K562 (cell line): ENCODE measurements around the gene AHCY.

Experiments used
- ADNP ChIP-seq: fragments of 200-800 bp; sonication (Bioruptor generic); IDR thresholded peaks from 2 replicates; pipeline ENCODE4 v1.6.1; 2016; ENCODE audit warnings: missing genetic modification characterization, missing compliant biosample characterization
- CHD2 ChIP-seq: IDR thresholded peaks from 2 replicates; pipeline ENCODE4 v1.6.1; 2011; ENCODE audit warnings: low read depth, low read length
- CTCF ChIP-seq, 3 experiments: IDR thresholded peaks in 2 of 3; conservative IDR thresholded peaks in 1 of 3; 2 replicates each; pipeline ENCODE4 v1.5.1; 2011 to 2012; ENCODE audit warnings: low read length in 3 of 3, mild to moderate bottlenecking in 3 of 3, control low read depth in 2 of 3, improper control_type of control experiment in 1 of 3, inconsistent platforms in 1 of 3, low read depth in 1 of 3, mixed read lengths in 1 of 3, moderate library complexity in 1 of 3; ENCODE audit not compliant: insufficient read depth in 2 of 3
- MLX ChIP-seq, 2 experiments: fragments of 450-650 bp in 1 of 2; sonication (generic) in 1 of 2; formaldehyde crosslinking; conservative IDR thresholded peaks; 2 replicates each; pipeline versions ENCODE4 v1.4.0 to v1.8.1; 2020 to 2022; ENCODE audit warnings: mild to moderate bottlenecking in 1 of 2, missing genetic modification reagents in 1 of 2
- NRF1 ChIP-seq, 2 experiments: fragments of 450-650 bp; IDR thresholded peaks in 1 of 2; conservative IDR thresholded peaks in 1 of 2; 2 replicates each; pipeline ENCODE4 v1.6.1; 2014; ENCODE audit warnings: mild to moderate bottlenecking in 2 of 2
- PATZ1 ChIP-seq: fragments of 250-450 bp; sonication (Bioruptor Pico); IDR thresholded peaks from 2 replicates; pipeline ENCODE4 v1.5.0; 2020; ENCODE audit warnings: mild to moderate bottlenecking, borderline replicate concordance
- RCOR1 ChIP-seq, 2 experiments: IDR thresholded peaks; 2 replicates each; pipeline ENCODE4 v1.6.1; 2012; ENCODE audit warnings: low read depth in 2 of 2, low read length in 2 of 2, borderline replicate concordance in 1 of 2, improper control_type of control experiment in 1 of 2
- SMC3 ChIP-seq: conservative IDR thresholded peaks from 2 replicates; pipeline ENCODE4 v1.6.1; 2011; ENCODE audit warnings: low read depth, low read length, improper control_type of control experiment; ENCODE audit not compliant: insufficient read depth
- TAF7 ChIP-seq: fragments of 450-650 bp; IDR thresholded peaks from 2 replicates; pipeline ENCODE4 v1.6.1; 2016; ENCODE audit warnings: missing genetic modification characterization, missing compliant biosample characterization
- TCF7L2 ChIP-seq: fragments of 150-350 bp; IDR thresholded peaks from 2 replicates; pipeline ENCODE4 v1.6.1; 2016; ENCODE audit warnings: low read depth, mild to moderate bottlenecking, low read length, moderate library complexity
- TRIM25 ChIP-seq: fragments of 450-650 bp; IDR thresholded peaks from 2 replicates; pipeline ENCODE4 v1.7.0; 2016; ENCODE audit warnings: borderline replicate concordance
- ZZZ3 ChIP-seq: fragments of 450-650 bp; IDR thresholded peaks from 2 replicates; pipeline ENCODE4 v1.6.1; 2016; ENCODE audit warnings: antibody characterized with exemption, mild to moderate bottlenecking, moderate library complexity

GRCh38 chr20:34282041-34282440, 21.1 kb downstream of the AHCY start:
- TF ChIP-seq RCOR1 (IDR thresholded peaks at IDR 0.05; ENCODE audit: borderline replicate concordance in 1 of 2, low read depth in 2 of 2, low read length in 2 of 2) (no peak), SMC3 (no peak), CTCF (IDR thresholded peaks at IDR 0.05 in 2 of 3, conservative IDR thresholded peaks at IDR 0.05 in 1 of 3; ENCODE audit: insufficient read depth in 2 of 3, low read depth in 1 of 3, low read length in 3 of 3) (no peak), ZZZ3 (no peak), MLX (CRISPR knock-in tag; conservative IDR thresholded peaks at IDR 0.05) (no peak), PATZ1 (CRISPR knock-in tag) (no peak), TAF7 (tag) (no peak), TCF7L2 (no peak), CHD2 (no peak), TRIM25 (no peak), NRF1 (conservative IDR thresholded peaks at IDR 0.05 in 1 of 2, IDR thresholded peaks at IDR 0.05 in 1 of 2) (no peak), ADNP (tag) (no peak)
